Transverse colon (tissue), 3 donors: ENCODE measurements around the gene CASQ1.

ENCODE experiments used
- POLR2A ChIP-seq: fragments of 450-650 bp; IDR thresholded peaks from one replicate; pipeline ENCODE4 v1.6.1; 2016; ENCODE audit warnings: antibody characterized with exemption, mild to moderate bottlenecking, moderate library complexity
- TF ChIP-seq, protein P1 (sequence below), 5 experiments: fragments of 200-600 bp in 3 of 5; fragments of 450-650 bp in 2 of 5; sonication (generic) in 3 of 5; IDR thresholded peaks; 1 replicate in 2 of 5; 2 replicates in 3 of 5; pipeline ENCODE4 v1.5.1; 2016 to 2017; ENCODE audit warnings: antibody characterized with exemption in 5 of 5, inconsistent platforms in 3 of 5, mild to moderate bottlenecking in 2 of 5, moderate library complexity in 1 of 5

GRCh38 chr1:160193832-160194736, 3.7 kb downstream of the CASQ1 start:
- TF ChIP-seq, protein P1, sequence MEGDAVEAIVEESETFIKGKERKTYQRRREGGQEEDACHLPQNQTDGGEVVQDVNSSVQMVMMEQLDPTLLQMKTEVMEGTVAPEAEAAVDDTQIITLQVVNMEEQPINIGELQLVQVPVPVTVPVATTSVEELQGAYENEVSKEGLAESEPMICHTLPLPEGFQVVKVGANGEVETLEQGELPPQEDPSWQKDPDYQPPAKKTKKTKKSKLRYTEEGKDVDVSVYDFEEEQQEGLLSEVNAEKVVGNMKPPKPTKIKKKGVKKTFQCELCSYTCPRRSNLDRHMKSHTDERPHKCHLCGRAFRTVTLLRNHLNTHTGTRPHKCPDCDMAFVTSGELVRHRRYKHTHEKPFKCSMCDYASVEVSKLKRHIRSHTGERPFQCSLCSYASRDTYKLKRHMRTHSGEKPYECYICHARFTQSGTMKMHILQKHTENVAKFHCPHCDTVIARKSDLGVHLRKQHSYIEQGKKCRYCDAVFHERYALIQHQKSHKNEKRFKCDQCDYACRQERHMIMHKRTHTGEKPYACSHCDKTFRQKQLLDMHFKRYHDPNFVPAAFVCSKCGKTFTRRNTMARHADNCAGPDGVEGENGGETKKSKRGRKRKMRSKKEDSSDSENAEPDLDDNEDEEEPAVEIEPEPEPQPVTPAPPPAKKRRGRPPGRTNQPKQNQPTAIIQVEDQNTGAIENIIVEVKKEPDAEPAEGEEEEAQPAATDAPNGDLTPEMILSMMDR (IDR thresholded peaks at IDR 0.05), result no peak
- TF ChIP-seq POLR2A, result no peak
